H1 (cell line): ENCODE data around the gene VWA1. TPM values are rescaled to one million over a fixed set of nuclear protein-coding genes. Genes with fewer than 3 reads are reported as not detected.
A peak's percentile ranks its signal among the peaks of the same experiment; 100 is the strongest.
"Not testable (repeated sequence)": the region's sequence is repeated elsewhere in the genome, so short reads cannot be mapped to it uniquely, and the experiment has no call there.

Experiments used
- CTCF ChIA-PET: fragments of 300-600 bp; sonication (Branson Sonifier 250); formaldehyde crosslinking; loops from one replicate; lab custom pipeline; 2021; ENCODE audit not compliant: partially characterized antibody; lab: Charles Lee
- POLR2A ChIA-PET: fragments of 300-600 bp; sonication (Branson Sonifier 250); formaldehyde crosslinking; loops from one replicate; lab custom pipeline; 2021; ENCODE audit warnings: inconsistent platforms; ENCODE audit not compliant: partially characterized antibody; lab: Charles Lee
- DNase-seq, 2 experiments: peaks; one replicate each; pipeline versions ENCODE4 v3.0.0 to v3.0.0-alpha.2; 2010 to 2022; ENCODE audit warnings: low spot score in 2 of 2, low read depth in 1 of 2, mixed read lengths in 1 of 2
- FAIRE-seq: peaks from 2 replicates; lab custom pipeline; 2011; peaks lifted over from hg19 to GRCh38; lab: Jason Lieb, UNC
- H2AFZ ChIP-seq: 2 replicates; pipeline ENCODE4 v1.8.1; 2012; ENCODE audit warnings: low read length, inconsistent platforms
- H2AK5ac ChIP-seq: 2 replicates; pipeline ENCODE4 v1.6.1; 2013; ENCODE audit warnings: low read depth, low read length
- H2BK120ac ChIP-seq: replicated peaks from 2 replicates; pipeline ENCODE3; 2013; ENCODE audit warnings: low read depth, low read length, inconsistent platforms
- H2BK12ac ChIP-seq: 2 replicates; pipeline ENCODE4 v1.6.1; 2013; ENCODE audit warnings: low read depth, low read length
- H2BK15ac ChIP-seq: 2 replicates; pipeline ENCODE4 v1.6.1; 2013; ENCODE audit warnings: low read length
- H2BK20ac ChIP-seq: 2 replicates; pipeline ENCODE4 v1.6.1; 2013; ENCODE audit warnings: low read length
- H2BK5ac ChIP-seq: 2 replicates; pipeline ENCODE4 v1.6.1; 2013; ENCODE audit warnings: low read depth, low read length
- H3K14ac ChIP-seq: 2 replicates; pipeline ENCODE4 v1.6.1; 2013; ENCODE audit warnings: inconsistent platforms; ENCODE audit not compliant: insufficient read length
- H3K18ac ChIP-seq: 2 replicates; pipeline ENCODE4 v1.6.1; 2013; ENCODE audit warnings: low read length; ENCODE audit errors: extremely low read depth
- H3K23ac ChIP-seq: 2 replicates; pipeline ENCODE4 v1.6.1; 2013; ENCODE audit warnings: inconsistent platforms; ENCODE audit not compliant: insufficient read length
- H3K23me2 ChIP-seq: 2 replicates; pipeline ENCODE4 v1.6.1; 2013; ENCODE audit warnings: low read depth, low read length
- H3K27ac ChIP-seq: 2 replicates; pipeline ENCODE4 v1.6.1; 2011; ENCODE audit warnings: low read depth, low read length, inconsistent platforms
- H3K27me3 ChIP-seq, 4 experiments: replicated peaks in 1 of 4; 1 replicate in 1 of 4; 2 replicates in 3 of 4; pipeline versions ENCODE4 v1.6.1 to v1.8.1; 2011 to 2013; ENCODE audit warnings: low read length in 3 of 4, mild to moderate bottlenecking in 3 of 4, inconsistent platforms in 2 of 4, mixed read lengths in 2 of 4, moderate library complexity in 1 of 4; ENCODE audit not compliant: control insufficient read depth in 3 of 4, insufficient read depth in 3 of 4; ENCODE audit errors: extremely low read depth in 1 of 4
- H3K36me3 ChIP-seq, 4 experiments: 2 replicates each; pipeline versions ENCODE4 v1.6.1 to v1.8.1; 2011 to 2013; ENCODE audit warnings: mild to moderate bottlenecking in 4 of 4, low read length in 3 of 4, moderate library complexity in 2 of 4, control low read depth in 1 of 4, inconsistent platforms in 1 of 4; ENCODE audit not compliant: insufficient read depth in 4 of 4, control insufficient read depth in 2 of 4
- H3K4ac ChIP-seq: replicated peaks from 2 replicates; pipeline ENCODE3; 2013; ENCODE audit warnings: low read length, low read depth, mixed read lengths, inconsistent platforms; ENCODE audit not compliant: insufficient read length
- H3K4me1 ChIP-seq, 4 experiments: replicated peaks in 1 of 4; 1 replicate in 1 of 4; 2 replicates in 3 of 4; pipeline versions ENCODE4 v1.6.1 to v1.8.1; 2011 to 2013; ENCODE audit warnings: low read length in 3 of 4, inconsistent platforms in 2 of 4, mixed read lengths in 1 of 4; ENCODE audit not compliant: insufficient read depth in 4 of 4, control insufficient read depth in 3 of 4
- H3K4me2 ChIP-seq, 2 experiments: 2 replicates each; pipeline versions ENCODE4 v1.6.1 to v1.8.1; 2011 to 2013; ENCODE audit warnings: low read depth in 2 of 2, low read length in 2 of 2, control low read depth in 1 of 2, inconsistent platforms in 1 of 2, mild to moderate bottlenecking in 1 of 2; ENCODE audit not compliant: insufficient read depth in 1 of 2
- H3K4me3 ChIP-seq, 4 experiments: fragments of 200-600, 300-600 bp in 1 of 4; sonication (generic), shearing (Covaris generic), sonication (Bioruptor Twin) in 1 of 4; 2 replicates each; pipeline versions ENCODE4 v1.5.1 to v1.8.1; 2011 to 2016; ENCODE audit warnings: low read length in 4 of 4, low read depth in 3 of 4, control low read depth in 2 of 4, inconsistent platforms in 2 of 4, mild to moderate bottlenecking in 2 of 4, mixed read lengths in 1 of 4, moderate library complexity in 1 of 4; ENCODE audit not compliant: insufficient read depth in 2 of 4; ENCODE audit errors: extremely low read depth in 1 of 4
- H3K56ac ChIP-seq: replicated peaks from 2 replicates; pipeline ENCODE3; 2013; ENCODE audit warnings: low read depth, mild to moderate bottlenecking, mixed read lengths, low read length, inconsistent platforms; ENCODE audit not compliant: insufficient read length
- H3K79me1 ChIP-seq: 2 replicates; pipeline ENCODE4 v1.6.1; 2013; ENCODE audit warnings: low read depth, low read length, control low read depth
- H3K79me2 ChIP-seq, 2 experiments: 2 replicates each; pipeline versions ENCODE4 v1.6.1 to v1.8.1; 2012 to 2013; ENCODE audit warnings: low read length in 2 of 2, mild to moderate bottlenecking in 2 of 2, inconsistent platforms in 1 of 2; ENCODE audit not compliant: insufficient read depth in 2 of 2, control insufficient read depth in 1 of 2
- H3K9ac ChIP-seq, 4 experiments: replicated peaks in 1 of 4; 1 replicate in 1 of 4; 2 replicates in 3 of 4; pipeline versions ENCODE4 v1.6.1 to v1.8.1; 2011 to 2013; ENCODE audit warnings: low read depth in 3 of 4, low read length in 3 of 4, control low read depth in 2 of 4, mild to moderate bottlenecking in 2 of 4, moderate library complexity in 2 of 4, inconsistent platforms in 1 of 4; ENCODE audit errors: extremely low read depth in 1 of 4
- H3K9me3 ChIP-seq, 2 experiments: 2 replicates each; pipeline versions ENCODE4 v1.6.1 to v1.8.1; 2012 to 2013; ENCODE audit warnings: mild to moderate bottlenecking in 2 of 2, moderate library complexity in 2 of 2, control low read depth in 1 of 2, inconsistent platforms in 1 of 2, low read depth in 1 of 2, low read length in 1 of 2, mixed read lengths in 1 of 2; ENCODE audit not compliant: insufficient read depth in 2 of 2
- H4K20me1 ChIP-seq, 2 experiments: replicated peaks in 1 of 2; 2 replicates each; pipeline versions ENCODE3 to v1.8.1; 2011 to 2013; ENCODE audit warnings: inconsistent platforms in 2 of 2, low read length in 2 of 2, mild to moderate bottlenecking in 1 of 2; ENCODE audit not compliant: insufficient read depth in 2 of 2, control insufficient read depth in 1 of 2
- H4K5ac ChIP-seq: 2 replicates; pipeline ENCODE4 v1.6.1; 2013; ENCODE audit warnings: low read length, low read depth, mixed read lengths, inconsistent platforms; ENCODE audit not compliant: insufficient read length
- H4K8ac ChIP-seq: 2 replicates; pipeline ENCODE4 v1.8.0; 2013; ENCODE audit warnings: mild to moderate bottlenecking, moderate library complexity, low read length, inconsistent platforms; ENCODE audit not compliant: insufficient read depth; ENCODE audit errors: extremely low read depth
- H4K91ac ChIP-seq: replicated peaks from 2 replicates; pipeline ENCODE3; 2013; ENCODE audit warnings: low read length, mixed read lengths, inconsistent platforms; ENCODE audit not compliant: insufficient read length
- WGBS, 2 experiments: shearing (Covaris generic) in 1 of 2; methylation state at CpG; one replicate each; pipeline versions ENCODE4 v1.1.6 to v1.1.7; 2013 to 2015; ENCODE audit warnings: low lambda C conversion rate in 2 of 2, mixed read lengths in 2 of 2, inconsistent platforms in 1 of 2, low coverage in 1 of 2, missing lambda C conversion rate in 1 of 2; ENCODE audit not compliant: insufficient replicate concordance in 2 of 2, insufficient coverage in 1 of 2, insufficient read length in 1 of 2; ENCODE audit errors: extremely low coverage in 1 of 2, missing lambda C conversion rate in 1 of 2; 5-methylcytosine and 5-hydroxymethylcytosine counted together
- polyA plus RNA-seq, 7 experiments: library from polyadenylated mRNA; depleted of rRNA in 3 of 7; stranded (reverse) in 5 of 7; unstranded in 2 of 7; fragments of >200 nt in 5 of 7; fragments of 200-250 nt in 2 of 7; gene quantifications; 1 replicate in 5 of 7; 2 replicates in 1 of 7; 4 replicates in 1 of 7; pipeline versions ENCODE4 v1.2.1 to v1.2.3, GENCODE V29; 2011 to 2013; ENCODE audit warnings: missing spikeins in 2 of 7, mixed read lengths in 2 of 7
- total RNA-seq: library from RNA; stranded (reverse); fragmentation: NEBNext Ultra II Directional; extraction: Animal tissue kit (Norgen Biotek cat#: 25700); gene quantifications from 2 replicates; pipeline ENCODE4 v1.2.1, GENCODE V29; 2021

The VWA1 gene
- total and polyA plus RNA-seq, 2 of the 8 experiments (the other 6 are each of a cell fraction or from before 2014, with no cell fraction given): 16.0 to 36.6 TPM

GRCh38 chr1:1417825-1418463 is 17.5 kb upstream of the VWA1 start:
- not testable (repeated sequence) for H3K56ac ChIP-seq, H2BK12ac ChIP-seq, H3K4me3 ChIP-seq, H4K20me1 ChIP-seq, H3K9ac ChIP-seq, H3K4ac ChIP-seq, H3K23me2 ChIP-seq, H2BK5ac ChIP-seq, H3K27me3 ChIP-seq, H3K9me3 ChIP-seq, H3K23ac ChIP-seq, H3K79me2 ChIP-seq, H3K36me3 ChIP-seq, H2BK120ac ChIP-seq, H4K5ac ChIP-seq, FAIRE-seq, H2AFZ ChIP-seq, H3K14ac ChIP-seq, H3K4me2 ChIP-seq, H3K79me1 ChIP-seq, H4K91ac ChIP-seq, H2BK20ac ChIP-seq, H3K27ac ChIP-seq, H3K18ac ChIP-seq
- 93% methylated on average over 25 of the region's 25 CpGs; no CpG with 5 or more reads in 1 of the 2 experiments for WGBS, 2 experiments
- H4K8ac ChIP-seq: 0 out of 2 replicates have a peak overlapping the region, but pooled peaks have one; percentile 35
- peak in 1 of 2 experiments; percentile 44 for DNase-seq
- H2AK5ac ChIP-seq: 0 out of 2 replicates have a peak overlapping the region, but pooled peaks have one; percentile 90
- H2BK15ac ChIP-seq: 0 out of 2 replicates have a peak overlapping the region, but pooled peaks have one; percentile 88
- CTCF ChIA-PET: interaction anchor here (1.1 to 1.6 kb wide), 4 partner anchors 9 to 21 kb away, joined by 3 to 5 read pairs (median 4); no protein-coding TSS in a partner anchor
- POLR2A ChIA-PET: interaction anchor here (0.8 to 1.7 kb wide), 8 partner anchors 9 to 83 kb away, joined by 3 to 6 read pairs (median 3); partner anchors contain the start of gene VWA1
- peaks cover 0 to 29% (median 23%) of the 10 kb centered on the region in 4 experiments; a peak in 6 of 7 replicates for H3K4me1 ChIP-seq
